OCI-LY3 (cell line): ENCODE measurements around the gene VPS13A.

ENCODE experiments used
- EZH2phosphoT487 ChIP-seq: fragments of 200-600 bp; shearing (Covaris generic); IDR thresholded peaks from 2 replicates; pipeline ENCODE4 v1.6.1; 2018; ENCODE audit warnings: antibody characterized with exemption, mixed run types, low read depth
- TF ChIP-seq, protein P1 (sequence below): fragments of 200-600, 300-600 bp; sonication (generic); IDR thresholded peaks from 2 replicates; pipeline ENCODE4 v1.5.1; 2014; ENCODE audit warnings: antibody characterized with exemption, low read length, low read depth

DNA sequence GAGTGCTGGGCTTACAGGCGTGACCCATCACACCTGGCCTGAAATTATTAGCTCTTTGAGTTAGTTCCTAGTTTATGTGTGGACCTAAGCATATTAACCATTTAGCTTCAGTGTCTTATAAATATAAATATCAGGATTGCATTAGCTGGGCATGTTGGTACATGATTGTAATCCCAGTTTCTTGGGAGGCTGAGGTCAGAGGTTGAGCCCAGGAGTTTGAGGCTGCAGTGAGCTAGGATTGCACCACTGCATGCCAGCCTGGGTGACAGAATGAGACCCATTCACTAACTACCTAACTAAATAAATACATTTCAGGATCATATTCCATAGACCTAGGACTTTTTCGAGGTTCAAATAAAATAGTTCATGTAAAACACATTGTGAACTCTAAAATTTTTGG, 129.8 kb downstream of the VPS13A start:
- TF ChIP-seq, protein P1, sequence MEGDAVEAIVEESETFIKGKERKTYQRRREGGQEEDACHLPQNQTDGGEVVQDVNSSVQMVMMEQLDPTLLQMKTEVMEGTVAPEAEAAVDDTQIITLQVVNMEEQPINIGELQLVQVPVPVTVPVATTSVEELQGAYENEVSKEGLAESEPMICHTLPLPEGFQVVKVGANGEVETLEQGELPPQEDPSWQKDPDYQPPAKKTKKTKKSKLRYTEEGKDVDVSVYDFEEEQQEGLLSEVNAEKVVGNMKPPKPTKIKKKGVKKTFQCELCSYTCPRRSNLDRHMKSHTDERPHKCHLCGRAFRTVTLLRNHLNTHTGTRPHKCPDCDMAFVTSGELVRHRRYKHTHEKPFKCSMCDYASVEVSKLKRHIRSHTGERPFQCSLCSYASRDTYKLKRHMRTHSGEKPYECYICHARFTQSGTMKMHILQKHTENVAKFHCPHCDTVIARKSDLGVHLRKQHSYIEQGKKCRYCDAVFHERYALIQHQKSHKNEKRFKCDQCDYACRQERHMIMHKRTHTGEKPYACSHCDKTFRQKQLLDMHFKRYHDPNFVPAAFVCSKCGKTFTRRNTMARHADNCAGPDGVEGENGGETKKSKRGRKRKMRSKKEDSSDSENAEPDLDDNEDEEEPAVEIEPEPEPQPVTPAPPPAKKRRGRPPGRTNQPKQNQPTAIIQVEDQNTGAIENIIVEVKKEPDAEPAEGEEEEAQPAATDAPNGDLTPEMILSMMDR = no peak
- TF ChIP-seq EZH2phosphoT487 = no peak
